SK-N-MC (cell line): ENCODE results near the gene RASA3.

Experiments
- EZH2 ChIP-seq: fragments of 200-600 bp; sonication (generic); IDR thresholded peaks from one replicate; pipeline ENCODE4 v1.6.1; 2017; ENCODE audit warnings: antibody characterized with exemption
- FOXP2 ChIP-seq: optimal IDR thresholded peaks from 2 replicates; pipeline ENCODE3; 2011; ENCODE audit warnings: mild to moderate bottlenecking, moderate library complexity; ENCODE audit not compliant: insufficient read depth; ENCODE audit errors: extremely low read length, control extremely low read depth
- POLR2AphosphoS5 ChIP-seq: IDR thresholded peaks from 2 replicates; pipeline ENCODE4 v1.6.1; 2012; ENCODE audit warnings: mild to moderate bottlenecking, low read depth, low read length, borderline replicate concordance

DNA sequence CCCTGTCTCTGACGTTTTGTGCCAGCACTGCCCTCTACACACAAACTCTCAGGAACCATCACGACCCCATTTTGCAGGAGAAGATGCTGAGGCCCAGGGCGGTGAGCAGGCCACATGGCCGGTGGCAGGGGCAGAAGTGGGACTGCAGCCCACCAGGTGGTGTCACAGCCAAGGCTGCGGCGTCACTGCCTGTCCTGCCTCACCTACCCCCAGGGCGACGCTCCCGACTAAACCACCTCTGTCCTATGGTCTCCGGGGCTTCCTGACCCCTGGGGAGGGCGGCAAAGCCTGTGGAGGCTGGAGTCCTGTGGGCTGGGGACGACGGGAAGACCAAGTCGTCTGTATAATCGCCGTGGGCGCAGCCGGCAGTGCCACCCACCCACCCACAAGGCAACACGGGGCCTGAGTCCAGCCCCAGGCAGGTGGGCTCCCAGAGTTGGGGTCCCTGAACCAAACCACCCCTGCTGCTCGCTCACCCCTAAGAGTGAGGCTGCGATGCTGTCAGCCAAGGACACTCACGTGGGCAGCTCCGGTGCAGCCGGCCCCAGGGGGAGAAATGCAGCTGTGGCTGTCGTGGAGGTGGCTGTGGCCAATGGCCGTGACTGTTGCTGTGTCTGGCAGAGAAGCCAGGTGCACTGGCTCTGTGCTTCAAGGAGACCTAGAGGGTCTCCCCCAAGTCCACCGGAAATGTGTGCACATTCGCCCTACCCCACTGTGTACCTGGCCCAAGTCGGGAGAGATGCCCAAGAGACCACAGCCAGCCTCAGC is 29.7 kb downstream of the RASA3 start:
- no peak for TF ChIP-seq POLR2AphosphoS5
- no peak for TF ChIP-seq EZH2
- TF ChIP-seq FOXP2, result no peak
